HCT116 (cell line): ENCODE measurements around the gene ITGAL. TPM values are rescaled to one million over a fixed set of nuclear protein-coding genes. Genes with fewer than 3 reads are reported as not detected.

ENCODE experiments used
- ATAC-seq: fragments of 200-7000 bp; cut with Tn5 transposase; 2 replicates; pipeline ENCODE4 v1.9.1; 2020; ENCODE audit warnings: mild to moderate bottlenecking, moderate library complexity
- BruUV-seq: library from RNA; stranded (reverse); fragments of 400-500 nt; replicated peaks from 2 replicates; lab custom pipeline; 2021; lab: Mats Ljungman, UMichigan
- CTCF ChIA-PET: fragments of 300-600 bp; sonication (Branson Sonifier 250); formaldehyde crosslinking; loops from one replicate; lab custom pipeline; 2021; ENCODE audit warnings: antibody characterized with exemption; lab: Charles Lee
- POLR2A ChIA-PET: fragments of 300-600, 350-600 bp; sonication (Branson Sonifier 250); formaldehyde crosslinking; loops from one replicate; lab custom pipeline; 2021; ENCODE audit warnings: antibody characterized with exemption; lab: Charles Lee
- RAD21 ChIA-PET, 2 experiments: fragments of 300-600 bp; sonication (Branson Sonifier 250); formaldehyde crosslinking; loops; one replicate each; lab custom pipeline; 2023; ENCODE audit warnings: low total read pairs in 2 of 2; ENCODE audit not compliant: uncharacterized antibody in 2 of 2, unreplicated experiment in 2 of 2, low non-redundant PET in 1 of 2; lab: Charles Lee
- DNase-seq: peaks from one replicate; pipeline ENCODE4 v3.0.0-alpha.2; 2010; ENCODE audit warnings: low read depth, low spot score
- H2AFZ ChIP-seq: fragments of 200-600 bp; shearing (Covaris generic), sonication (generic); 2 replicates; pipeline ENCODE4 v1.6.1; 2017; ENCODE audit warnings: low read depth, mixed run types, mixed read lengths, antibody characterized with exemption, low read length; ENCODE audit not compliant: poor library complexity, severe bottlenecking
- H3K27ac ChIP-seq: 2 replicates; pipeline ENCODE4 v1.5.1; 2012; ENCODE audit warnings: low read depth, low read length
- H3K27me3 ChIP-seq: fragments of 200-600 bp; sonication (generic); 2 replicates; pipeline ENCODE4 v1.6.1; 2016; ENCODE audit warnings: mixed run types, low read length, mixed read lengths; ENCODE audit not compliant: insufficient read depth
- H3K36me3 ChIP-seq, 2 experiments: fragments of 200-500 bp in 1 of 2; fragments of 200-600 bp in 1 of 2; sonication (Bioruptor generic) in 1 of 2; sonication (generic) in 1 of 2; 2 replicates each; pipeline versions ENCODE4 v1.5.1 to v1.6.1; 2014 to 2016; ENCODE audit warnings: low read length in 2 of 2, inconsistent platforms in 1 of 2, mixed read lengths in 1 of 2, mixed run types in 1 of 2; ENCODE audit not compliant: insufficient read depth in 2 of 2, control insufficient read depth in 1 of 2
- H3K4me1 ChIP-seq, 2 experiments: fragments of 200-600 bp in 1 of 2; sonication (generic) in 1 of 2; 2 replicates each; pipeline versions ENCODE4 v1.5.1 to v1.6.1; 2012 to 2017; ENCODE audit warnings: low read length in 2 of 2, inconsistent platforms in 1 of 2, mild to moderate bottlenecking in 1 of 2, mixed read lengths in 1 of 2, mixed run types in 1 of 2, moderate library complexity in 1 of 2; ENCODE audit not compliant: insufficient read depth in 2 of 2, control insufficient read depth in 1 of 2
- H3K4me2 ChIP-seq: fragments of 200-600 bp; sonication (generic); 2 replicates; pipeline ENCODE4 v1.6.1; 2017; ENCODE audit warnings: mixed run types, low read length, mixed read lengths
- H3K4me3 ChIP-seq, 2 experiments: fragments of 200-600 bp in 1 of 2; sonication (generic) in 1 of 2; replicated peaks in 1 of 2; 2 replicates each; pipeline ENCODE4 v1.5.1; 2011 to 2016; ENCODE audit warnings: low read length in 2 of 2, control low read depth in 1 of 2, low read depth in 1 of 2, mild to moderate bottlenecking in 1 of 2, mixed read lengths in 1 of 2, mixed run types in 1 of 2
- H3K79me2 ChIP-seq: fragments of 200-600 bp; sonication (generic); 2 replicates; pipeline ENCODE4 v1.6.1; 2017; ENCODE audit warnings: mild to moderate bottlenecking, mixed run types, low read length, moderate library complexity, mixed read lengths; ENCODE audit not compliant: insufficient read depth
- H3K9ac ChIP-seq: fragments of 200-600 bp; sonication (generic); 2 replicates; pipeline ENCODE4 v1.6.1; 2016; ENCODE audit warnings: low read length, mixed read lengths
- H3K9me2 ChIP-seq: fragments of 200-600 bp; sonication (generic), shearing (Covaris generic); 2 replicates; pipeline ENCODE4 v1.6.1; 2017; ENCODE audit warnings: mixed run types, mild to moderate bottlenecking, moderate library complexity; ENCODE audit not compliant: insufficient read depth
- H3K9me3 ChIP-seq, 2 experiments: fragments of 200-500 bp in 1 of 2; fragments of 200-600 bp in 1 of 2; sonication (Bioruptor generic) in 1 of 2; sonication (generic) in 1 of 2; 2 replicates each; pipeline ENCODE4 v1.6.1; 2014 to 2017; ENCODE audit warnings: low read length in 2 of 2, mixed read lengths in 2 of 2, inconsistent platforms in 1 of 2, low read depth in 1 of 2, mild to moderate bottlenecking in 1 of 2, mixed run types in 1 of 2, moderate library complexity in 1 of 2; ENCODE audit not compliant: control insufficient read depth in 1 of 2, insufficient read depth in 1 of 2
- H4K20me1 ChIP-seq: fragments of 200-600 bp; sonication (generic), shearing (Covaris generic); 2 replicates; pipeline ENCODE4 v1.6.1; 2017; ENCODE audit warnings: mixed run types, mild to moderate bottlenecking, moderate library complexity; ENCODE audit not compliant: insufficient read depth
- ATF3 ChIP-seq: IDR thresholded peaks from 2 replicates; pipeline ENCODE4 v1.6.1; 2012
- CBX3 ChIP-seq: IDR thresholded peaks from 2 replicates; pipeline ENCODE4 v1.6.1; 2012; ENCODE audit warnings: low read depth
- CEBPB ChIP-seq: IDR thresholded peaks from 2 replicates; pipeline ENCODE4 v1.6.1; 2012; ENCODE audit warnings: low read depth
- CTCF ChIP-seq, 3 experiments: fragments of 200-600 bp in 1 of 3; sonication (generic) in 1 of 3; IDR thresholded peaks in 2 of 3; conservative IDR thresholded peaks in 1 of 3; 2 replicates each; pipeline ENCODE4 v1.5.1; 2012 to 2017; ENCODE audit warnings: low read depth in 2 of 3, low read length in 2 of 3, antibody characterized with exemption in 1 of 3, borderline replicate concordance in 1 of 3, control low read depth in 1 of 3, mild to moderate bottlenecking in 1 of 3, mixed read lengths in 1 of 3, mixed run types in 1 of 3, moderate library complexity in 1 of 3; ENCODE audit not compliant: insufficient read depth in 1 of 3
- EZH2phosphoT487 ChIP-seq: fragments of 200-600 bp; IDR thresholded peaks from 2 replicates; pipeline ENCODE4 v1.6.1; 2018; ENCODE audit warnings: antibody characterized with exemption, borderline replicate concordance
- JUND ChIP-seq: IDR thresholded peaks from 2 replicates; pipeline ENCODE4 v1.6.1; 2012
- MAX ChIP-seq: IDR thresholded peaks from 2 replicates; pipeline ENCODE4 v1.6.1; 2012
- POLR2A ChIP-seq: IDR thresholded peaks from 2 replicates; pipeline ENCODE4 v1.7.0; 2011; ENCODE audit warnings: borderline replicate concordance; ENCODE audit not compliant: insufficient read depth, insufficient read length; ENCODE audit errors: extremely low read depth
- POLR2AphosphoS5 ChIP-seq: IDR thresholded peaks from 2 replicates; pipeline ENCODE4 v1.6.1; 2011; ENCODE audit warnings: mild to moderate bottlenecking, low read depth, low read length, moderate library complexity
- RAD21 ChIP-seq: IDR thresholded peaks from 2 replicates; pipeline ENCODE4 v1.6.1; 2012; ENCODE audit warnings: low read depth, mild to moderate bottlenecking
- REST ChIP-seq: IDR thresholded peaks from 2 replicates; pipeline ENCODE4 v1.6.1; 2012; ENCODE audit warnings: low read depth
- SP1 ChIP-seq: IDR thresholded peaks from 2 replicates; pipeline ENCODE4 v1.6.1; 2012; ENCODE audit warnings: low read depth
- SRF ChIP-seq: IDR thresholded peaks from 2 replicates; pipeline ENCODE4 v1.6.1; 2012; ENCODE audit warnings: low read depth
- TCF7L2 ChIP-seq: IDR thresholded peaks from 2 replicates; pipeline ENCODE4 v1.7.0; 2011; ENCODE audit warnings: borderline replicate concordance, inconsistent platforms; ENCODE audit not compliant: insufficient read depth, insufficient read length; ENCODE audit errors: extremely low read depth
- YY1 ChIP-seq: IDR thresholded peaks from 2 replicates; pipeline ENCODE4 v1.6.1; 2011; ENCODE audit warnings: low read length, low read depth, moderate library complexity, mild to moderate bottlenecking; ENCODE audit not compliant: insufficient replicate concordance; ENCODE audit errors: extremely low read depth
- ZBTB33 ChIP-seq: IDR thresholded peaks from 2 replicates; pipeline ENCODE4 v1.6.1; 2011; ENCODE audit warnings: mild to moderate bottlenecking, low read length, moderate library complexity; ENCODE audit not compliant: insufficient replicate concordance; ENCODE audit errors: extremely low read depth
- ZFX ChIP-seq: fragments of 450-650 bp; IDR thresholded peaks from 2 replicates; pipeline ENCODE4 v1.6.1; 2017
- ZNF274 ChIP-seq: fragments of 200-500 bp; sonication (Bioruptor generic); IDR thresholded peaks from 2 replicates; pipeline ENCODE4 v1.6.1; 2014; ENCODE audit warnings: mild to moderate bottlenecking, low read depth, low read length, inconsistent platforms
- intact Hi-C: fragments of 100-400 bp; cut with micrococcal nuclease; formaldehyde crosslinking; loops from 2 replicates; pipeline ENCODE4 v1.10.0; 2022
- total RNA-seq: library from RNA; stranded (reverse); gene quantifications from one replicate; pipeline ENCODE4 v1.2.1, GENCODE V29; 2021; ENCODE audit not compliant: unreplicated experiment

Gene ITGAL
- total RNA-seq, 1 experiment from 2014 or later: 1.4 TPM

GRCh38 chr16:30554557-30555314 lies 82.2 kb downstream of the ITGAL start:
- no peak overlapping the region for H2AFZ ChIP-seq
- H3K36me3 ChIP-seq: peaks cover 4% of the 10 kb centered on the region in 2 experiments; a peak in 2 of 4 replicates
- no peak for ATAC-seq
- peaks cover 14% of the 10 kb centered on the region; the same call in 1 of the 2 replicates for H3K79me2 ChIP-seq
- ChIA-PET RAD21 (no interaction called here), CTCF (no interaction called here), POLR2A (no interaction called here)
- H3K4me1 ChIP-seq: peaks cover 10 to 22% of the 10 kb centered on the region in 2 experiments
- no TSS peak for BruUV-seq
- no peaks in the 10 kb centered on the region for H4K20me1 ChIP-seq
- TF ChIP-seq CEBPB (no peak), CBX3 (no peak), SRF (no peak), EZH2phosphoT487 (no peak), MAX (no peak), SP1 (no peak), ATF3 (no peak), ZNF274 (no peak), ZFX (no peak), RAD21 (no peak), TCF7L2 (no peak), REST (no peak), JUND (no peak), POLR2AphosphoS5 (no peak), YY1 (no peak), ZBTB33 (no peak), POLR2A (no peak), CTCF (IDR thresholded peaks at IDR 0.05 in 2 of 3, conservative IDR thresholded peaks at IDR 0.05 in 1 of 3; ENCODE audit: borderline replicate concordance in 1 of 3, insufficient read depth in 1 of 3, low read depth in 2 of 3, low read length in 2 of 3) (no peak)
- no peaks in the 10 kb centered on the region for H3K27me3 ChIP-seq
- intact Hi-C loops: no loop called here
- H3K9me3 ChIP-seq: no peaks in the 10 kb centered on the region
- no peak overlapping the region for H3K27ac ChIP-seq
- no peak overlapping the region for H3K4me2 ChIP-seq
- H3K4me3 ChIP-seq: no peak overlapping the region
- no peak overlapping the region for H3K9ac ChIP-seq
- no peak for DNase-seq
- H3K9me2 ChIP-seq: no peaks in the 10 kb centered on the region
